Esophagus muscularis mucosa (tissue), 4 donors: Measurements from ENCODE around the gene MET. TPM values are rescaled to one million over a fixed set of nuclear protein-coding genes. Genes with fewer than 3 reads are reported as not detected.

Experiments
- DNase-seq: peaks from one replicate; pipeline ENCODE4 v3.0.0-alpha.2; 2017; ENCODE audit errors: extremely low spot score
- H3K27ac ChIP-seq, 4 donors: fragments of 200-600 bp; sonication (generic); replicated peaks in 1 of 4; 1 replicate in 3 of 4; 2 replicates in 1 of 4; pipeline ENCODE4 v1.5.1; 2016 to 2019; ENCODE audit warnings: mild to moderate bottlenecking in 1 of 4
- H3K27me3 ChIP-seq, 4 donors: fragments of 200-600 bp; sonication (generic); one replicate each; pipeline versions ENCODE4 v1.5.1 to v1.6.0; 2016 to 2019
- H3K36me3 ChIP-seq, 4 donors: fragments of 200-600 bp; sonication (generic); one replicate each; pipeline ENCODE4 v1.5.1; 2016 to 2019
- H3K4me1 ChIP-seq, 4 donors: fragments of 200-600 bp; sonication (generic); one replicate each; pipeline ENCODE4 v1.5.1; 2016 to 2019
- H3K4me3 ChIP-seq, 4 donors: fragments of 200-600 bp; sonication (generic); 1 replicate in 2 of 4; 2 replicates in 2 of 4; pipeline ENCODE4 v1.5.1; 2016 to 2019; ENCODE audit warnings: mild to moderate bottlenecking in 4 of 4, moderate library complexity in 1 of 4
- H3K9me3 ChIP-seq, 4 donors: fragments of 200-600 bp; sonication (generic); 1 replicate in 3 of 4; 2 replicates in 1 of 4; pipeline ENCODE4 v1.5.1; 2016 to 2019
- CTCF ChIP-seq, 3 experiments: fragments of 200-600 bp in 2 of 3; fragments of 450-650 bp in 1 of 3; sonication (generic) in 2 of 3; IDR thresholded peaks; one replicate each; pipeline ENCODE4 v1.5.1; 2017 to 2019; ENCODE audit warnings: antibody characterized with exemption in 3 of 3, mild to moderate bottlenecking in 2 of 3, moderate library complexity in 1 of 3
- EP300 ChIP-seq: sonication (generic); formaldehyde crosslinking; IDR thresholded peaks from one replicate; pipeline ENCODE4 v1.6.1; 2017; ENCODE audit warnings: antibody characterized with exemption
- POLR2A ChIP-seq: fragments of 450-650 bp; IDR thresholded peaks from one replicate; pipeline ENCODE4 v1.6.1; 2017; ENCODE audit warnings: antibody characterized with exemption, moderate library complexity, mild to moderate bottlenecking, low read depth
- POLR2AphosphoS5 ChIP-seq, 2 donors: sonication (generic); formaldehyde crosslinking; IDR thresholded peaks; one replicate each; pipeline ENCODE4 v1.6.1; 2017; ENCODE audit warnings: antibody characterized with exemption in 2 of 2
- WGBS: methylation state at CpG from one replicate; pipeline ENCODE4 v1.1.5; 2018; 5-methylcytosine and 5-hydroxymethylcytosine counted together
- intact Hi-C: fragments of 100-400 bp; cut with DNase I; formaldehyde crosslinking; loops from one replicate; pipeline ENCODE4 v1.15.1; 2023
- total RNA-seq, 4 donors: library from RNA; depleted of rRNA; stranded (reverse); fragments of >200 nt; gene quantifications; one replicate each; pipeline versions ENCODE4 v1.1.0 to v1.2.1, GENCODE V29; 2016

MET gene
- total RNA-seq, 4 donors from 2014 or later: 12.0 to 27.2 (median 15.7) TPM

DNA sequence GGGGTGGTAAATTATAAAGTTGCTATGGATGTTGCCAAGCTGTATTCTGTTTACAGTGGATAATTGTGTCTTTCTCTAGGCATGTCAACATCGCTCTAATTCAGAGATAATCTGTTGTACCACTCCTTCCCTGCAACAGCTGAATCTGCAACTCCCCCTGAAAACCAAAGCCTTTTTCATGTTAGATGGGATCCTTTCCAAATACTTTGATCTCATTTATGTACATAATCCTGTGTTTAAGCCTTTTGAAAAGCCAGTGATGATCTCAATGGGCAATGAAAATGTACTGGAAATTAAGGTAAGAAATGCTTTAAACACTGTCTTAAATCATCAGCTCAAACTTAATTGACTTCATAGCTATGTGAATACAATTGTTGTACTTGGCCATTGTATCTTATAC lies 91.0 kb downstream of the MET start:
- H3K4me1 ChIP-seq: no peaks in the 10 kb centered on the region
- no peaks in the 10 kb centered on the region for H3K27me3 ChIP-seq
- intact Hi-C loops: no loop called here
- H3K36me3 ChIP-seq: peaks cover 0 to 3% (median 0%) of the 10 kb centered on the region in 4 donors
- no peak for TF ChIP-seq CTCF (IDR thresholded peaks at IDR 0.05)
- no peak for TF ChIP-seq POLR2A
- TF ChIP-seq EP300: no peak
- no peak for TF ChIP-seq POLR2AphosphoS5 (IDR thresholded peaks at IDR 0.05)
- H3K27ac ChIP-seq: no peak overlapping the region
- H3K9me3 ChIP-seq: no peaks in the 10 kb centered on the region
- H3K4me3 ChIP-seq: no peak overlapping the region
- WGBS: 94% methylated on average over 1 of the region's 1 CpG
- no peak for DNase-seq

DNA sequence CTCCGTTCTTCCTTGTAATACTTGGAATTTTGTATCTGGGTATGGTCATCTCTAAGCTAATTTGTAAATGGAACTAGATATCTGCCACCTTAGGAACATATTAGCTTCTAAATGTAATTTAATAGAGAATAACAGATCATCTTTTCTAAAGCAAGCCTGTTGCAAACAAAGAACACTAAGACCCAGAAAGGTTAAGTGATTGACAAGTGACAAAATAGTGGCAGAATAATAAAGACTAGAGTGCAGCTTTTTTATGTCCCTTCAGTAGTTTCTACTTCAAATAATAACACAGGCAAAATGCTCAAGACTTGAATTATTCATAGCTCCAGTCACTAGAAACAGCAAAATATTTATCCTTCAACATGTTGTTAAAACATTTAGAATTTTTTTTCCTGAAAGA lies 91.7 kb downstream of the MET start:
- no peak for TF ChIP-seq CTCF (IDR thresholded peaks at IDR 0.05)
- TF ChIP-seq POLR2A: no peak
- TF ChIP-seq POLR2AphosphoS5 (IDR thresholded peaks at IDR 0.05): no peak
- TF ChIP-seq EP300: no peak
- Histone ChIP-seq H3K4me3 (no peak overlapping the region), H3K27ac (no peak overlapping the region), H3K9me3 (no peaks in the 10 kb centered on the region), H3K4me1 (no peaks in the 10 kb centered on the region), H3K27me3 (no peaks in the 10 kb centered on the region), H3K36me3 (peaks cover 0 to 3% (median 0%) of the 10 kb centered on the region in 4 donors)
- WGBS: 70% methylated on average over 1 of the region's 1 CpG
- no peak for DNase-seq
- intact Hi-C loops: no loop called here

DNA sequence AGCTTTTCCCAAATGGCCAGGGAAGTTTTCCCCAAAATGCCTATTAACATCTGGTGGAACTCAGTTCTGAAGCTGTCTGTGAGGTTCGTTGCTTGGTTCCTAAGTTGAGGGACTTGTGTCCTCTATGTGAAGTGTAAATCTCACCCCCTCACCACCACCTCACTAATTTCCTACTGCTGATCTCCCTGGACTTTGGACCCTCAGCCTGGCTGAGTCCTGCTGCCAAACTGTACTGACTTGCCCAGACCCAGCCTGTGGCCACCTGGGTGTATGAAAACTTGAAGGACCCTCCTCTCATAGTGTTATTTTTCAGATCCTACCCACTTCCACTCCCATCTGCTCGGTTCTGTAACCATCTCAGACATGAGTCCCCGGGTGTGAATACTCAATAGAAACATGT lies 94.9 kb downstream of the MET start:
- Histone ChIP-seq H3K27ac (no peak overlapping the region), H3K4me3 (no peak overlapping the region), H3K4me1 (peaks cover 0 to 13% (median 10%) of the 10 kb centered on the region in 4 donors), H3K36me3 (peaks cover 0 to 3% (median 0%) of the 10 kb centered on the region in 4 donors), H3K9me3 (no peaks in the 10 kb centered on the region), H3K27me3 (no peaks in the 10 kb centered on the region)
- WGBS: 87% methylated on average over 3 of the region's 3 CpGs
- intact Hi-C loops: no loop called here
- no peak for TF ChIP-seq POLR2A
- no peak for TF ChIP-seq CTCF (IDR thresholded peaks at IDR 0.05)
- no peak for TF ChIP-seq POLR2AphosphoS5 (IDR thresholded peaks at IDR 0.05)
- no peak for TF ChIP-seq EP300
- DNase-seq: no peak

DNA sequence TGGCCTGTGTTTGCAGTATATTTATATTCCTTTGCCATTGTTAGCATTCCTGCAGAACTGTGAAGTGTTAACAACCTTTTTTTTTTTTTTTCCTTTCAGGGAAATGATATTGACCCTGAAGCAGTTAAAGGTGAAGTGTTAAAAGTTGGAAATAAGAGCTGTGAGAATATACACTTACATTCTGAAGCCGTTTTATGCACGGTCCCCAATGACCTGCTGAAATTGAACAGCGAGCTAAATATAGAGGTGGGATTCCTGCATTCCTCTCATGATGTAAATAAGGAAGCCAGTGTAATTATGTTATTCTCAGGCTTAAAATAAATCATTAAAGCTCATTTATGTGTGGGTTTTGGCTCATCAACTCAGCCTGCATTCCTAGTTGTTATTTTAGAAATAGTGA lies 97.5 kb downstream of the MET start:
- intact Hi-C loops: no loop called here
- WGBS: 46% methylated on average over 3 of the region's 3 CpGs
- Histone ChIP-seq H3K4me3 (no peak overlapping the region), H3K9me3 (no peaks in the 10 kb centered on the region), H3K27ac (no peak overlapping the region), H3K27me3 (no peaks in the 10 kb centered on the region), H3K36me3 (no peaks in the 10 kb centered on the region), H3K4me1 (peaks cover 0 to 13% (median 10%) of the 10 kb centered on the region in 4 donors)
- TF ChIP-seq POLR2AphosphoS5 (IDR thresholded peaks at IDR 0.05) (no peak), CTCF (IDR thresholded peaks at IDR 0.05) (no peak), POLR2A (no peak), EP300 (no peak)
- DNase-seq: no peak

DNA sequence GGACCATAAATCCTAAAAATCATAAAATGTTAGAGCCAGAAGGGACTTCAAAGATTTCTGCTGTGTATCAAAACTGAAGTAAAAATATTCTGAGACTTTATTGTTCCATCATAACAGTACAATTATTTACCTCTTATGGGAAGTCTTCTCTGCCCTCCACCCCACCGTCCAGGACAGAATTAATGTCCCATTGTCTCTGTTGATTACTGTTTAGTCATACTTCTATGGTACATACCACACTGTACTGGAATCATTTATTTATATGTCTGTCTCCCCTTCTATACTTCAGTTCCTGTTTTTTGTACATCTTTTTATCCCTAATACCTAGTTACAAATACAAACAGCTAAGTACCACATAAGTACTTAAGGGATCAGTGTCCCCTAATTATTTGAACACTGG lies 98.9 kb downstream of the MET start:
- WGBS: 76% methylated on average over 1 of the region's 1 CpG
- intact Hi-C loops: no loop called here

More for the DNA sequence above, 98.9 kb downstream of the MET start:
- no peaks in the 10 kb centered on the region for H3K9me3 ChIP-seq
- H3K27ac ChIP-seq: no peak overlapping the region
- no peaks in the 10 kb centered on the region for H3K36me3 ChIP-seq
- peaks cover 0 to 13% (median 10%) of the 10 kb centered on the region in 4 donors for H3K4me1 ChIP-seq
- no peaks in the 10 kb centered on the region for H3K27me3 ChIP-seq
- H3K4me3 ChIP-seq: no peak overlapping the region
- no peak for DNase-seq
- TF ChIP-seq POLR2A (no peak), POLR2AphosphoS5 (IDR thresholded peaks at IDR 0.05) (no peak), EP300 (no peak), CTCF (IDR thresholded peaks at IDR 0.05) (no peak)
